ENCODE results near the gene PRB2. TPM values are rescaled to one million over a fixed set of nuclear protein-coding genes. Genes with fewer than 3 reads are reported as not detected.

Gene PRB2
- polyA plus RNA-seq, 2 of the 4 experiments (the other 2 are of a cell fraction) = not detected

DNA sequence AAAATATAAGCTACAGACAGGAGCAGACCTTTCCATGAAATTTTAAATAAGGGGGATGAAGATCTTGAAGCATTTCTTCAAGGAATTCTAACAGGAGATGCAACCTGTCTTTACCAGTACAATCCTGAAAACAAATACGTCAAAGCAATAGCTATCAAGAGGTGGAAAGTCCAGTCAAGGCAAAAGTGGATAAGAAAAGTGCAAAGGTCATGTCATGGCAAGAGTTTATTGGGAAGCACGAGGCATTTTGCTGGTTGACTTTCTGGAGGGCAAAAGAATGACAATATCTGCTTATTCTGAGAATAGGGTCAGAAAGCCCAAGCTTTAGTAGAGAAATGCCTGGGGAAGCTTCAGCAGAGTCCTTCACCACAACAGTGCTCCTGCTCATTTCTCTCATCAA, 50.9 kb downstream of the PRB2 start:
- ChIA-PET POLR2A (no interaction called here), CTCF (no interaction called here)
- DNase-seq (ENCODE audit: low read depth in 1 of 2, low spot score in 1 of 2) = no peak
- H3K27ac ChIP-seq = no peak overlapping the region
- H3K4me2 ChIP-seq = no peak overlapping the region
- no peaks in the 10 kb centered on the region for H3K4me1 ChIP-seq
- no peaks in the 10 kb centered on the region for H3K9me3 ChIP-seq
- WGBS (ENCODE audit: missing lambda C conversion rate) = 2% methylated on average over 2 of the region's 2 CpGs
- no peak for TF ChIP-seq ZFP36 (IDR thresholded peaks at IDR 0.05; ENCODE audit: borderline replicate concordance, partially characterized antibody)
- no peak for TF ChIP-seq POLR2AphosphoS2 (conservative IDR thresholded peaks at IDR 0.05; ENCODE audit: low read length)
- no peak for TF ChIP-seq FOSB (CRISPR knock-in tag; IDR thresholded peaks at IDR 0.05)
- TF ChIP-seq CBX8 (IDR thresholded peaks at IDR 0.05) = no peak
- no peak for TF ChIP-seq NFE2L2 (conservative IDR thresholded peaks at IDR 0.05; ENCODE audit: low read length)
- no peak for TF ChIP-seq MAZ (IDR thresholded peaks at IDR 0.05; ENCODE audit: borderline replicate concordance, low read depth, low read length)
- TF ChIP-seq, protein P1, sequence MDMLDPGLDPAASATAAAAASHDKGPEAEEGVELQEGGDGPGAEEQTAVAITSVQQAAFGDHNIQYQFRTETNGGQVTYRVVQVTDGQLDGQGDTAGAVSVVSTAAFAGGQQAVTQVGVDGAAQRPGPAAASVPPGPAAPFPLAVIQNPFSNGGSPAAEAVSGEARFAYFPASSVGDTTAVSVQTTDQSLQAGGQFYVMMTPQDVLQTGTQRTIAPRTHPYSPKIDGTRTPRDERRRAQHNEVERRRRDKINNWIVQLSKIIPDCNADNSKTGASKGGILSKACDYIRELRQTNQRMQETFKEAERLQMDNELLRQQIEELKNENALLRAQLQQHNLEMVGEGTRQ (IDR thresholded peaks at IDR 0.05) = no peak
- TF ChIP-seq EHF (CRISPR knock-in tag; IDR thresholded peaks at IDR 0.05) = no peak
- no peak for TF ChIP-seq RAD21 (conservative IDR thresholded peaks at IDR 0.05 in 1 of 2, IDR thresholded peaks at IDR 0.05 in 1 of 2)
- FAIRE-seq = no peak
- no peak for ATAC-seq
- no peak overlapping the region for H3K4me3 ChIP-seq

Other genes with a start within 250 kb of the PRB2 start
- 4.6 and 6.2 TPM in 2 replicates for gene SMIM10L1, start 224.4 kb downstream of the PRB2 start, polyA plus RNA-seq (2011; rRNA removed)
- gene SMIM10L1, start 224.4 kb downstream of the PRB2 start, polyA plus RNA-seq (2017; fragmentation: RNase III; extraction: RNeasy Plus Mini Kit Qiagen cat#74134 plus additional on column Dnase treatment) = 8.3 to 8.4 TPM (median 8.3 TPM) in 3 replicates
- gene TAS2R42, start 208.6 kb downstream of the PRB2 start, polyA plus RNA-seq (2011; rRNA removed) = not detected in 2 replicates
- not detected in 3 replicates for gene TAS2R42, start 208.6 kb downstream of the PRB2 start, polyA plus RNA-seq (2017; fragmentation: RNase III; extraction: RNeasy Plus Mini Kit Qiagen cat#74134 plus additional on column Dnase treatment)
- gene PRB3, start 125.9 kb downstream of the PRB2 start, polyA plus RNA-seq (2011; rRNA removed) = not detected in 2 replicates
- gene PRB3, start 125.9 kb downstream of the PRB2 start, polyA plus RNA-seq (2017; fragmentation: RNase III; extraction: RNeasy Plus Mini Kit Qiagen cat#74134 plus additional on column Dnase treatment) = not detected in 3 replicates
- not detected in 2 replicates for gene PRB4, start 85.1 kb downstream of the PRB2 start, polyA plus RNA-seq (2011; rRNA removed)
- gene PRB4, start 85.1 kb downstream of the PRB2 start, polyA plus RNA-seq (2017; fragmentation: RNase III; extraction: RNeasy Plus Mini Kit Qiagen cat#74134 plus additional on column Dnase treatment) = not detected in 3 replicates